HG03558 (cell line): ENCODE data around the gene ELMO1.
A peak's percentile ranks its signal among the peaks of the same experiment; 100 is the strongest.

Source experiments
- ATAC-seq: cut with Tn5 transposase; IDR thresholded peaks from one replicate; pipeline ENCODE4 v1.9.1; 2021; ENCODE audit warnings: moderate number of reproducible peaks; ENCODE audit not compliant: unreplicated experiment; ENCODE audit errors: extremely low read depth

ELMO1 gene

DNA sequence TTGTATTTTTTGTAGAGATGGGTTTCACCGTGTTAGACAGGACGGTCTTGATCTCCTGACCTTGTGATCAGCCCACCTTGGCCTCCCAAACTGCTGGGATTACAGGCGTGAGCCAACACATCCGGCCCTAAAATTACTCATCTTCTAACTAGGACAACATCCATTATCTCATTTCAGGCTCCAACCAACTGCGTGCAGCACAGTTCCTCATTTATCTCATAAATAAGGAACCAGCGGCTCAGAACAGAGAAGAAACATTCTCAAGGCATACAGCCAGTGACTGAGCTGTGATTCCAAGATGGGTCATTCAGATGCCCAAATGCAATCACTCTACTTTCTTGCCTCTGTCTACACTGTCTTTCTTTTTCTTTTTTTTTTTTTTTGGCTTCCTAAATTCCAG lies 356.1 kb downstream of the ELMO1 start:
- ATAC-seq = no peak

DNA sequence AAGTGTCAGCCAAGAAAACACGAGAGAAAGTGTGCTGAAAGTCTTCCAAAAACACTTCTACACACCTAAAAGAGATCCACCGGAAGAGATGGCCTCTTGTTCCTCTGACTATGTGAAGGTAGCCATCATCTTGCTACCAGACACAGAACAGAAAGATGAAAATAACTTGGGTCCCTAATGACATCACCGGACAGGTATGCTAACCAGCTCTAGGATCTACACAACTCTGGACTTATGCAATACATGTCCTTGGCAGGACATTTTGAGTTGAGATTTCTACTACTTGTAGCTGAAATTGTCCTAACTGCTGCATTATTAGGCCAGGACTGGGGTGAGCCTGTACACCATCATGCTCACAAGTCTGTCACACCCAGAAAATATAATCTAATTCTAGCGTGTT lies 358.7 kb downstream of the ELMO1 start:
- no peak for ATAC-seq

DNA sequence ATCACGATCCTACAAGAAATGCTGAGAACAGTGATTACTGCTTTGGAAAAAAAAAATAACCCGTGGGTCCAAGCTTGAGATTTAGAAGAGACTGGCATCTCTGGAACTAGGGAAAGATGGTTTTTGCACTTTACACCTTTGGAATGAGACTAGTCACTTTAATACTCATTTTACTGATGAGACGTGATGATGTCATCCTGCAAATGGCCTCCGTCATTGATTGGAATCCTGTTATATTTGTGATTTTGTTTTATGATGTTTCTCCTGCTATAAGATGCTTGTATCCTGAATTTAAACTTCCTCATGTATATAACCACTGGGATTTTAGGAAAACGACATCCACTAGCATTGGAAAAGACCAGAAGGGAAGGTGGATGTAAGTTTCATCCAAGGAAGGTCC lies 363.1 kb downstream of the ELMO1 start:
- ATAC-seq = no peak

DNA sequence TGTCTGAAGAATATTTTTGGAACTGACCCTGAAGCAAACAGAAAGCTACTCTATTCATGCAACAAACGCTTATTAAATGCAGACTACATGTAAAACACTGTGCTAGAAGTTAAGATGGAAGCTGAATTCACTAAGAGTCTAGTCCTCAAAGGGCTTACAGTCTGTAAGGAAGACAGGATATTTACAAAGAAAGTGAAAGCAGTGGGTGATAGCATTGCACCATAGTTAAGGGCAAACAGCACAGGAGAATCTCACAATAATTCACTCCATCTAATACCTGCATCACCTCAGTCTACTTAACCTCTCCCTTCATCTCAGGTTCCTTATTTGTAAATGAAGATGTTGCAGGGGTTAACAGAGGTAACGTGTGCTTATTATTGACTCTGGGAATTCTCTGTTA lies 364.4 kb downstream of the ELMO1 start:
- no peak for ATAC-seq

DNA sequence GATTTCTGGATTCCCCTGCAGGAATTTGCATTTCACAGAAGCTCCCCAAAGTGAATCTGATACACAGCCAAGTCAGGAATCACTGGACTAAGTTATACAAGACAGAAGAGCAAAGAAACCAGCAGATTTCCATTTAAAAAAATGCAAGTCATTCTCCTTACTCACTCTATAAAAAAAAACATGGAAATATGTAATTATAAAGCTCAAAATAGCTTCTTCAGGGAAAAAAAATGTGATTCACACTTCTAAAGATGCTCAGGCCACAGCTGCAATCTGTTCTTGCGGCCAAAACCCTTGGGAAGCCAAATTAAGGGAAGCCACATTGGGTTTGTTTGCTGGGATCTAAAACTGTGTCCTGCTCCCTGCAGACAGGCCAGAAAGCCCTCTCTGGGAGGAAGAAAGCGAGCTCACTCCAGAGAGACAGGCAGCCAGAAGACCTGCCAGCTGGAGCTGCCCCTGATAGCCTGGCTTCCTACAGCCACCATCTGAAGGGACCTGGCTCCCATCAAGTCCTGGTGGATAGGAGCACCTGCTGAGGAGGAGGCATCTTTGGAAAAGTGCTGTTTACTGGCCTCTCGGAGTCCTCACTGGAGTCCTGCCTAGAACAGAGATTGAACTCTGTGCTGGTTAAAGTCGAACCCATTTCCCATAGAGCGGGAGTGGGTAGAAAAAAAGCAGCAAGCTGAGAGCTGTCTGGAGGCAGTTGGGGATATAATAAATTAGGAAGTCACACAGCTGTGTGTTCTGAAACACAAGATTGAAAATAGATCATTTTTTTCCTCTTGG lies 365.2 kb downstream of the ELMO1 start:
- no peak for ATAC-seq

DNA sequence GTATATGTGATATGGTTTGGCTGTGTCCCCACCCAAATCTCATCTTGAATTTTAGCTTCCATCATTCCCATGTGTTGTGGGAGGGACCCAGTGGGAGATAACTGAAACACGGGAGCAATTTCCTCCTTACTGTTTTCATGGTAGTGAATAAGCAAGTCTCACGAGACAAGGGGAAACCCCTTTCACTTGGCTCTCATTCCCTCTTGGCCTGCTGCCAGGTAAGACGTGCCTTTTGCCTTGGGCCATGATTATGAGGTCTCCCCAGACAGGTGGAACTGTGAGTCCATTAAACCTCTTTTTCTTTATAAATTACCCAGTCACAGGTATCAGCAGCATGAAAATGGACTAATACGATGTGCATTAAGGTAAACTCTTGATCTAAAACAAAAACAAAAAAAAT lies 367.2 kb downstream of the ELMO1 start:
- no peak for ATAC-seq

DNA sequence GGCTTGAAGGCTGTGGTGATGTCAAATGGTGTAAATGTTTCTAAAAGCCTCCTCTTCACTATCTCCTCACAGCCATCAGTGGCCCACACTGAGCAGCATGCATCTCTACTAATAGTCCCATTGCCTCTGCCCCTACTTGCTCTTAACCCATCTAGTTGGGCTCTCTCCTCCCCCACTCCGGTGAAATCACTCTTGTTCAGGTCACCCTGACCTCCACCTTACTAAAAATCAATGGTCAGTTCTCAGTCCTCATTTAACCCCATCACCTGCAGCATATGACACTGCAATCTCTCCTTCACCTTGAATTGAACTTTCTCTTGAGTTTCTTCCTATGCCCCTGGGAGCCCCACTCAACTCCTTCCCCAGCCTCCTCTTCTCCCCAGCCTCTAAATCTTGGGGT lies 369.2 kb downstream of the ELMO1 start:
- ATAC-seq = no peak

DNA sequence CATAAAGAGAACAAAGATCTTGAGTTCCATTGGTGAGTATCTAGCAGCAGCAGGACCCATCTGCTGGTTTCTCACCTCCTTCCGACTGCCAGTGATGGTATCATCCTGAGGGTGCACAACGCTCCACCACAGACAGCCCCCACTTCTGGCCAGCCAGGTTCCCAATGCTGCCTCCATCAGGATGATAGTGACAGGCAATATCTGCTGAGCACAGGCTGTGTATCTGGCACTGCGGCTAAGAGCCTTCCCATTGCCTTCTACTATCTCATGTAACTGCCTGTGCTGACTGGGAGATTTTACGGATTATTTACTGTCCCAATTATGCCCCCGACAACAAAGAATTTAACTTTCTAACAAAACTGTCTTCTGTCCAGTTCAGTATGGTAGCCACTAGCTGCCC lies 372.0 kb downstream of the ELMO1 start:
- ATAC-seq = no peak

DNA sequence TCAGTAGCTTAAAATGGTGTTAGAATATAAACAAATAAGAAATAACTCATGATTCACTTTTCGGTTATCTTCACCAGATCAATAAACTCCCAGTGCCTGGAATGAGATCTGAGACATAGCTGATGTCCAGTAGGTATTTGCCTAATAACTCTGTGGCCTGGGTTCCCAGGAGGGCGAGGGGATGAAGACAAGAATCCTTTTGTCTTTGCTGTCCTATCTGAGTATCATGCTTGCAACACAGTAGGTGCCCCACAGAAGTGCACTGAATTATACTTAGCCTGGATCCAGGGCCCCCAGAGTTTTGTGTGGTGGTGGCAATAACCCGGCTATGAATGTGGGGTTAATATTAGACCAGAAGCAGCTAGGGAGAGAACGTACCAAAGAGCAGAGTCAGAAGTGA lies 374.3 kb downstream of the ELMO1 start:
- no peak for ATAC-seq

DNA sequence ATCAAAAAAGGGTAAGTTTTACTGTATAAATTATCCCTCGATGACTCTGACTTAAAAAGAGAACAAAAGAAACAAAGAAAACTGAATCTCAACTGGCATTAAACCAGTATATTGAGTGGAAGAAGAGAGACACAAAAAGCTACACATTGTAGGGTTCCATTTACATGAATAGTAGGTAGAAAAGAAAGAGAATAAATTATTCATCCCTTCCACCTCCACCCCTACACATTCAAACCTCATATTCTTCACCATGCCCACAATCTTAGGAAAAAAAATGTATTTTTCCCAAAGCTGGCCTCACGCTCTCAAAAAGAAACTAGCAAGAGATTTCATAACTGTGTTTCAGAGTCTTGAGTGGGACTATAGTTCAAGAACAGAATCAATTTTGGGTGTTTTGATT lies 377.5 kb downstream of the ELMO1 start:
- no peak for ATAC-seq

DNA sequence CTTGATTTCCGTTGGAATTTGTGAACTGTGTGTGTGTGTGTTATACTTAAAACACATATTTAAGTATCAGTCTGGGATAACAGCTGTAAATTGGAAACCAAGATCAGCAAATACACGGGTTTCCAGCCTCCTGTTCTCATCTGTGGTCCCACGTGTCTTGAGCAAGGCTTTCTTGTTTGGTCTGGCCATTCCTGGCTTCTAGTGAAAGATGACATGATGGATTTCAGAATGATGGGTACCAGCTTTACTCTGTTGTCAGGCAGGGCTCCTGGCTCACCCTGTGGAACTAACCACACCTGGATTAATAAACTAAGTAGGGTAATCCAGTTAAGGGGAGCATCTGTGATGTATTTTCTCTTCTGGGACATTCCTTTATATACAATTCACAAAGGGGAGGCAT lies 378.2 kb downstream of the ELMO1 start:
- no peak for ATAC-seq

DNA sequence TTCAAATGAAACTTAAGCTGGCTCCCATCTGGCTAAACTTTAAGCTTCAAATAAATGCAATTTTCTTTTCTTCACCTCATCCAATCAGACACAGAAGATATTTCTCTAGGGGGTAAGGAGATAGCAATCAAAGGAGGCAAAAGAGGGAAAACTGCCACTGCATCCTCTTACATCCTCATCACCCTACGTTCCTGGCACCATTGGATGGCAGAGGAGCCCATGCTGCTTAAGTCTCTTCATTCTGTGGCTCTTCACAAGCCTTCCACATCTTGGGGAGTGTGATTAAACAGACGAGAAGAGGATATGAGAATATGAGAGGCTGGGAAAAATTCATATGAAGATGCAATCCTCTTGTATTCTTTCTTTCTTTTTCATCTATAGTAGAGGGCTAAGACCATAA lies 378.6 kb downstream of the ELMO1 start:
- no peak for ATAC-seq

DNA sequence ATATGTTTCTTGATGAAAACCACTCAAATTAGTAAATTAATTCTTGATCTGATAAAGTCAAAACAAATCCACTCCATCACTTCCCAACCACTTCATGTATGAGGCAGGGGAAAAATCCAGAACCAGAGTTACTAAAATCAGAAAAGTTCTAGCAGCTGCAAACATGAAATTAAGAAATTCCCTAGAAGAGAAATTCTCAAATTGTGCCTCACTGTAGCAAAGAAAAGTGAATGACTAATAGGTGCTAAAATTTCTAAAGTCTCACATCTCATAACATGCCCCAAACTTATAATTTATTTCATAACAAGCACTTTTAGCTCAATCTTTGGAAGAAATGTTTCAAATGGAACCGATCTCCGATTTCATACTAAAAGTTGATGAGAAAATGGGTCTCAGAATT lies 379.3 kb downstream of the ELMO1 start:
- no peak for ATAC-seq

DNA sequence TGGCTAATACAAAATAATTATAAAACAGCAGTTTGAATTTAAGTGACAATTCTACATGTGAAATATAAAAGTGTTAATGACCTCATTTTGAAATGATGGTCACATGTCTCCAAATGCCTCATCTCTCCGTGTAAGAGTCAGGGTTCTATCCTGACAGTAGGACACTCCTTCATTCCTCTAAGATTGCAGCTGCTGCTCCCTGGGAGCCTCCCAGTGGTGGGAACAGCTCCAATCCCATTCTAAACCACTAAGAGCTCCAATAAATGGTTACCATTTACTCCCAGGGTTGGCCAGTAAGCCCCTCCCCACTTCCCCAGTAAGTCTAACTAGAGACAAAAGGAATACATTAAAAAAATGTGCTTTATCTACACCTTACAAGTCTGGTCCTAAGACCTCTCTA lies 379.8 kb downstream of the ELMO1 start:
- no peak for ATAC-seq

DNA sequence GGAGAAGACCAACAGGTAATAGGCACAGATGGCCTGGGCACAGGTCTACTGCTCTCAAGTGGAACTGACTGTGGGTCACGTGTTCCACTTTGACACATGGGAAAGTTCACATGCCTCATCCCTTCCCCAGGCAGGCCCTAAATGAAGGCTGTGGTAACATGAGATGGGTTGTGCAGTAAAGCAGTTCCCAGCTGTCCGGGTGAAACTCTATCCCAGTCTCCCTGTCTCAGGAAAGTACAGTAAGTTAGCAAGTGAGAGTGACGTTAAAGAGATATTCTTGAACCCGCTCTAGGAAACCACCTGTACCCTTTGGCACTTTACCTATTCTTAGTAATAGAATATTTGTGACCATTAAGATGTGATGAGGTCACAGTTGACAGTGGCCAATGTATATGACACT lies 380.6 kb downstream of the ELMO1 start:
- ATAC-seq = no peak

DNA sequence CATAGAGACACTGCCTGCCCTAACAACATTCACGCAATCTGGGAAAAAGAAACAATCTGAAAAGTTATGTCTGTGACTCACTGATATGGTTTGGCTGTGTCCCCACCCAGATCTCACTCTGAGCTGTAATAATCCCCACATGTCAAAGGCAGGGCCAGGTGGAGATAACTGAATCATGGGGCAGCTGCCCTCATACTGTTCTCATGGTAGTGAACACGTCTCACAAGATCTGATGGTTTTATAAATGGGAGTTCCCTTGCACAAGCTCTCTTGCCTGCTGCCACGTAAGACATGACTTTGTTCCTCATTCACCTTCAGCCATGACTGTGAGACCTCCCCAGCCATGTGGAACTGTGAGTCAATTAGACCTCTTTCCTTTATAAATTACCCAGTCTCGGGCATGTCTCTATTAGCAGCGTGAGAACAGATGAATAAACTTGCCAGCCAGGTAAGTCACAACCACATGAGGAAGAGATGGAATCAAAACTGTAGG lies 382.8 kb downstream of the ELMO1 start:
- ATAC-seq = peak; percentile 49

DNA sequence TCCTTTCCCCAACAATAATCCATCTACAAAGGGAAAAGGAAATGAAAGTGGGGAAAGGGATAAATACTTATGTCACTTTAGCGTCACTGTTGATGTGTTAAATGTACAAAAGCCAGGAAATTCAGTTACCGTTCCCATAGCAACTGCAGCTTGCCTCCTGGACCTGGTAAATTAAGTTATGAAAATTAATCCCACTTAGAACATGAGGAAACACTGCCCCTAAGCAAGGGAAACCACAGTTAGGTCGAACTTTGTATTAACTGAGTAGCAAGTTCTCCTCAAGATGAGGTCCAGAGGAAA lies 386.2 kb downstream of the ELMO1 start:
- ATAC-seq = no peak

DNA sequence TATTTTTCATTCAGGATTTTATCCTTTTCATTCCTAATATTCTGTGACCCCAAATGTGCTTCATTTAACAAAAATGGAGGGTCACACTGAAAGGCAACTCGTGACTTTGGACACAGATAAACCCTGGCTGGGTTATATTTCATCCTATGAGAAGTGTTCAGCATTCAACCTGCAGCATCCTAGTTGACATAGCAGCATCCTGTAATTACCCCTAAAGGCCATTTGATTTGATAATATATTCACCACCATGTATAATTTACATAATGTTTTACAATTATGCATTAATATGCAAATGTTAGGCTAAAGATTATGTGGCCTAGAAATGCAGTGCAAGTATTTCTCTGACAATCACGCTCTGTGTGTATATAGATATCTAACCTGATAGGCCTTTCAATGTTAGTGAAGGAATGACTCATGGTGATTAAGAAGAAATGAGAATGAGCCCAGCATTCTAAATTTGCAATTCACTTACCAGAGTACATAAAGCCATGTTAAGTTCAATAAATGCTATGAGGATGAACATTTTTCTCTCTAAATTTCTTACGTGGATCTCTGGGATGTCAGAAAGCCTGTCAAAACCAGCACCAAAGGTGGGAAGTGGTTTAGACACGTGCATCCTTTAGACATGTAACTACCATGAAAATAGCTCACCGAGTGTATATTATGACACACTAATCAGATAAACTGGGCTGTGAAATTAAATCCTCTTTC lies 386.7 kb downstream of the ELMO1 start:
- ATAC-seq = no peak

DNA sequence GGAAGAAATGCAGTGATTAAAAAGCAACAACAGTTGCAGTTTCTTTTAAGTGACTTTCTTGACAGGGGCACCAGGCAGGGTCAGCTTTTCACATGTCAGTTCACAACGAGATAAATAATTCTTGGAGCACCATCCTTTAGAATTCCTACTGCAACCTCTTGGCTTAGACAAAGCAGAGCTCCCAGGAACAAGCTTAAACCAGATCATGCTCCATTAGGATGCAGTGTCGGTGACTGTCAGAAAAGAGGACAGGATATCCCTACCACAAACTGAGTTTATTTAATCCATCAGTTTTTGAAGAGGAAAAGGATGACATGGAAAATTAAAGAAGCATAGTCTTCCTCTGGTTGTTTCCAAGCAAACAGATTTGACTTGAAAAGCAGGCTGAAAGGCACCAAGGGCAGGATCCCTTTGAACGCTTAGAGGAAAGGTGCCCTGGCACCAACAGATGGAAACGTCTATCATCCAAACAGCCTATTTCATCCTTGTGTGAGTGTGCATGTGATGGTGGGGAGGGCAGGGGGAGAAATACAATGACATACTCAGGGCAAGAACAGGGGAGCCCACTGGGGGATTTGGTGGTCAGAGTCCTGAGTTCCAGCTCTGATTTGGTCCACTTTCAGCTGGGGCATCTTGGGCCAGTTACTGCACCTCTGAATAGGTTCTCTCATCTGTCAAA lies 392.3 kb downstream of the ELMO1 start:
- no peak for ATAC-seq

DNA sequence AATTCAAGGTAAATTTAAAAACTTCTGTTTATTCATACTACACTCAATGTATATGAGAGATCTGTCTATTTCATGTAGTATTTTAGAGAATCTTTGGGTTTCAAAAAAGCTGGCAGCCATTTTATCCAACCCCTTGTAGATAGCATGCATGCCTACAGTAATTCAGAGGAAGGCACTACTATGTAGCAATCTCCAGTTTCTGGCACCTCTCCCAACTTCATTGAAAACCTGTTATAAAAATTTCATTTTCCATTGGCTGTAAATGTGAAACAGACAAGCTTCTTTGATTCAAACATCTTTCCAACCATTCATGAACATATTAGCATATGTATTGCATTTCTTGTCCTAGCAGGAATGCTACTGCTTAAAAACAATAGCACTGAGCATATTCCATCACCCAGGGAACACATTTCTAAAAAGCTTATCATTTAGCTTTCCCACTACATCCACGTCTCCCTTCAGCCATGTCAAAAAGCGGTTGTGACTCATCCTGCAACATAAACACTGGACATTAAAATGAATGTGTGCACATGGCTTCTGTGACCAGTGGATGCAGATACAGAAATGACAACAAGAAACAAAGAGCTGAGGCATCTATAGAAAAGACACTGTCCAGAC lies 393.9 kb downstream of the ELMO1 start:
- no peak for ATAC-seq

DNA sequence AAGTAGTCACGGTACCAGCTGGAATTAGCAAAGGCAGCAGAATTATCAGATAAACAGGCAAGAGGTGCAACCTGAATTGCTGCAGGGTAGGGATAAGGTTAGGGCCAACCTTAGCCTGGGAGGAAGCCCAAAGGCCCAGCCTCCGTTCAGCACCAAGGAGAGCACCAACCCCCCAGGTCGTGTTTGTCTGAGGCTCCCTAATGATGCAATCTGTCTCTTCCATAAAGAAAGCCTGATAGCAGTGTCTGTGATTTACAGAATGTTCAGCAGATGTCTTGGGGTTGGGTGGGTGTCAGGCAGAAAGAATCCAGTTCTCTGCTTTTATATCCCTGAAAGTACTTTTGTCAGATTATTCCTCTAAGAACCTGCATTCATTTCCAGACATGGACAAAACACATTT lies 396.0 kb downstream of the ELMO1 start:
- no peak for ATAC-seq
